ENCODE measurements around the gene FOXG1. TPM values are rescaled to one million over a fixed set of nuclear protein-coding genes. Genes with fewer than 3 reads are reported as not detected.
A peak's percentile ranks its signal among the peaks of the same experiment; 100 is the strongest.

Gene FOXG1
- total RNA-seq, 4 donors from 2014 or later: 0.16 to 1.8 (median 0.89) TPM; not detected in 1

GRCh38 chr14:28764257-28765160 lies 2.1 kb upstream of the FOXG1 start:
- peaks cover 99% of the 10 kb centered on the region for H3K27me3 ChIP-seq
- 19 to 44% methylated on average over 9 to 16 of the region's 16 CpGs for WGBS, 2 donors (ENCODE audit: low coverage in 1 of 2)

DNA sequence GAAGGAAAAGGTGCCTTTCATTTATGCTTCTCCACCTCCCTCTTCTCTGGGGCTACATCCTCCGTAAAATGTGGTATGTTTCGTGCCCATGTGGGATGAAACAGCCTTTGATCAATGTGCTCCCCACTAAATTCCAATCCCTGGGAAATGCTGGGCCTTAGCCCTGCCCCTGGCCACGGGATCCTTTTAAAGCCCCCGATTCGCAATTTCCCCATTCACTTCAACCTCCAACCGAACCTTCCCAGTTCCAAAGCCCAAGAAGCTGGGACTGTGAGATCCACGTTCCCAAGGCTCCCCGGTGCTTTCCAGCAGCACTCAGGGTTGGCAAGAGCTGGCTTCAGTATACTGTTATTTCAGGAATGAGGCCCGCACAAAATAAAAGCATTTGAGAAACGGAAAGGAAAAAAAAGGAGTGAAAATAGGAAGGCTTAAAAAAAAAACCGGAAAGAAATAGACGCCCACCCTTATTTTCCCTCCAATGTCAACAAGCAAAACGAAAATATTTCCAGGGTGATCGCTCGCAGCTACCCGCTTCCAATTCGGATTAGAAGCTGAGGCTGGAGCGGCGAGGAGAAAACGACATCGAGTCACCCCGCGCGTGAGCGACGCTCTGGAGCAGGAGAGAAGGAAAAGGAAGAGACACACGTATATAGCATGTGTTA lies 1.3 kb upstream of the FOXG1 start:
- no peaks in the 10 kb centered on the region for H3K36me3 ChIP-seq
- WGBS, 2 donors (ENCODE audit: low coverage in 1 of 2): 17 to 28% methylated on average over 22 to 24 of the region's 27 CpGs
- peak overlapping the region; percentile 38 to 50 for H3K4me3 ChIP-seq
- TF ChIP-seq, protein P1, sequence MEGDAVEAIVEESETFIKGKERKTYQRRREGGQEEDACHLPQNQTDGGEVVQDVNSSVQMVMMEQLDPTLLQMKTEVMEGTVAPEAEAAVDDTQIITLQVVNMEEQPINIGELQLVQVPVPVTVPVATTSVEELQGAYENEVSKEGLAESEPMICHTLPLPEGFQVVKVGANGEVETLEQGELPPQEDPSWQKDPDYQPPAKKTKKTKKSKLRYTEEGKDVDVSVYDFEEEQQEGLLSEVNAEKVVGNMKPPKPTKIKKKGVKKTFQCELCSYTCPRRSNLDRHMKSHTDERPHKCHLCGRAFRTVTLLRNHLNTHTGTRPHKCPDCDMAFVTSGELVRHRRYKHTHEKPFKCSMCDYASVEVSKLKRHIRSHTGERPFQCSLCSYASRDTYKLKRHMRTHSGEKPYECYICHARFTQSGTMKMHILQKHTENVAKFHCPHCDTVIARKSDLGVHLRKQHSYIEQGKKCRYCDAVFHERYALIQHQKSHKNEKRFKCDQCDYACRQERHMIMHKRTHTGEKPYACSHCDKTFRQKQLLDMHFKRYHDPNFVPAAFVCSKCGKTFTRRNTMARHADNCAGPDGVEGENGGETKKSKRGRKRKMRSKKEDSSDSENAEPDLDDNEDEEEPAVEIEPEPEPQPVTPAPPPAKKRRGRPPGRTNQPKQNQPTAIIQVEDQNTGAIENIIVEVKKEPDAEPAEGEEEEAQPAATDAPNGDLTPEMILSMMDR (IDR thresholded peaks at IDR 0.05): no peak
- no peak for TF ChIP-seq POLR2A (IDR thresholded peaks at IDR 0.05)
- no peak for TF ChIP-seq EP300 (IDR thresholded peaks at IDR 0.05)
- no peak for TF ChIP-seq POLR2AphosphoS5 (IDR thresholded peaks at IDR 0.05)
- peak overlapping the region; percentile 2 to 78 (median 55) for H3K27ac ChIP-seq
- H3K27me3 ChIP-seq: peaks cover 99% of the 10 kb centered on the region
- peaks cover 0 to 11% (median 0%) of the 10 kb centered on the region in 3 donors for H3K9me3 ChIP-seq
- peaks cover 0 to 30% (median 7%) of the 10 kb centered on the region in 3 donors for H3K4me1 ChIP-seq
- ATAC-seq: no peak

More at GRCh38 chr14:28764257-28765160, 2.1 kb upstream of the FOXG1 start:
- Histone ChIP-seq H3K27ac (peak overlapping the region in 2 of 4 donors; percentile 58 to 78), H3K4me1 (peaks cover 0 to 38% (median 7%) of the 10 kb centered on the region in 3 donors), H3K9me3 (peaks cover 0 to 11% (median 0%) of the 10 kb centered on the region in 3 donors), H3K36me3 (no peaks in the 10 kb centered on the region), H3K4me3 (peak overlapping the region in 1 of 2 donors; percentile 50)
- TF ChIP-seq EP300 (IDR thresholded peaks at IDR 0.05): no peak
- TF ChIP-seq POLR2A (IDR thresholded peaks at IDR 0.05): no peak
- no peak for TF ChIP-seq POLR2AphosphoS5 (IDR thresholded peaks at IDR 0.05)
- TF ChIP-seq, protein P1 (IDR thresholded peaks at IDR 0.05): no peak
- no peak for ATAC-seq

GRCh38 chr14:28765831-28766468 lies 637 bp upstream of the FOXG1 start:
- peak overlapping the region; percentile 2 to 78 (median 55) for H3K27ac ChIP-seq
- 4 to 7% methylated on average over 12 to 21 of the region's 33 CpGs for WGBS, 2 donors (ENCODE audit: low coverage in 1 of 2)
- no peak for TF ChIP-seq POLR2AphosphoS5 (IDR thresholded peaks at IDR 0.05)
- no peak for TF ChIP-seq EP300 (IDR thresholded peaks at IDR 0.05)
- TF ChIP-seq POLR2A (IDR thresholded peaks at IDR 0.05): no peak

GRCh38 chr14:28767030-28767852 lies 654 bp downstream of the FOXG1 start:
- TF ChIP-seq POLR2AphosphoS5 (IDR thresholded peaks at IDR 0.05) (no peak), POLR2A (IDR thresholded peaks at IDR 0.05) (no peak), EP300 (IDR thresholded peaks at IDR 0.05) (no peak)
- TF ChIP-seq, protein P1 (IDR thresholded peaks at IDR 0.05): no peak
- H3K27me3 ChIP-seq: peaks cover 99% of the 10 kb centered on the region
- no peaks in the 10 kb centered on the region for H3K36me3 ChIP-seq
- peaks cover 0 to 30% (median 7%) of the 10 kb centered on the region in 3 donors for H3K4me1 ChIP-seq
- no peak for ATAC-seq
- 0% methylated on average over 11 of the region's 100 CpGs; no CpG with 5 or more reads in 1 of the 2 donors for WGBS, 2 donors (ENCODE audit: low coverage in 1 of 2)
- H3K4me3 ChIP-seq: peak overlapping the region; percentile 38 to 50
- peak overlapping the region in 3 of 4 donors; percentile 38 to 78 (median 43) for H3K27ac ChIP-seq
- H3K9me3 ChIP-seq: peaks cover 0 to 11% (median 0%) of the 10 kb centered on the region in 3 donors

More at GRCh38 chr14:28765831-28766468, 637 bp upstream of the FOXG1 start:
- H3K4me3 ChIP-seq: peak overlapping the region; percentile 38 to 50
- peaks cover 0 to 30% (median 7%) of the 10 kb centered on the region in 3 donors for H3K4me1 ChIP-seq
- ATAC-seq: no peak
- peaks cover 0 to 11% (median 0%) of the 10 kb centered on the region in 3 donors for H3K9me3 ChIP-seq
- H3K27me3 ChIP-seq: peaks cover 99% of the 10 kb centered on the region
- H3K36me3 ChIP-seq: no peaks in the 10 kb centered on the region

All from gastroesophageal sphincter (tissue), 4 donors.